ENCODE results near the gene SLC35E3.
"Not testable (repeated sequence)": the region's sequence is repeated elsewhere in the genome, so short reads cannot be mapped to it uniquely, and the experiment has no call there.

SLC35E3 gene

GRCh38 chr12:68802911-68803651, 57.1 kb downstream of the SLC35E3 start:
- WGBS = 97% methylated on average over 15 of the region's 19 CpGs
- H3K9me3 ChIP-seq (ENCODE audit: control insufficient read depth, low read length) = not testable (repeated sequence)

GRCh38 chr12:68803948-68804656, 58.1 kb downstream of the SLC35E3 start:
- H3K27me3 ChIP-seq (ENCODE audit: control insufficient read depth in 1 of 2, insufficient read depth in 1 of 2, low read length in 2 of 2) = no peaks in the 10 kb centered on the region
- H2BK120ac ChIP-seq (ENCODE audit: low read depth, low read length) = no peak overlapping the region
- H3K23ac ChIP-seq (ENCODE audit: low read length in 2 of 2) = no peak overlapping the region
- no peak overlapping the region for H2AFZ ChIP-seq (ENCODE audit: low read depth, low read length)
- H2BK12ac ChIP-seq (ENCODE audit: low read length in 2 of 2) = no peak overlapping the region
- no peak overlapping the region for H3K27ac ChIP-seq (ENCODE audit: low read length, poor library complexity, severe bottlenecking)
- H3K4me3 ChIP-seq (ENCODE audit: insufficient read depth in 1 of 2, low read depth in 1 of 2, low read length in 2 of 2) = no peak overlapping the region
- H3K9me3 ChIP-seq (ENCODE audit: control insufficient read depth, low read length) = no peaks in the 10 kb centered on the region
- no peak overlapping the region for H4K8ac ChIP-seq (ENCODE audit: low read length)
- H2AK5ac ChIP-seq (ENCODE audit: low read length, severe bottlenecking) = no peak overlapping the region
- no peak overlapping the region for H4K91ac ChIP-seq (ENCODE audit: low read length)
- peaks cover 0 to 2% of the 10 kb centered on the region in 2 experiments for H3K36me3 ChIP-seq (ENCODE audit: control insufficient read depth in 1 of 2, insufficient read depth in 2 of 2, low read depth in 1 of 2, low read length in 2 of 2)
- H3K14ac ChIP-seq (ENCODE audit: low read length in 2 of 2) = no peak overlapping the region
- H3K4me1 ChIP-seq (ENCODE audit: control insufficient read depth, insufficient read depth, low read depth, low read length) = peaks cover 4% of the 10 kb centered on the region
- 90% methylated on average over 5 of the region's 5 CpGs for WGBS
- DNase-seq = no peak
- no peak overlapping the region for H3K4ac ChIP-seq (ENCODE audit: low read depth in 1 of 2, low read length in 2 of 2)
- no peaks in the 10 kb centered on the region for H3K79me1 ChIP-seq (replicated peaks; ENCODE audit: low read length, poor library complexity, severe bottlenecking)
- no peak overlapping the region for H2BK15ac ChIP-seq (ENCODE audit: low read depth, poor library complexity, severe bottlenecking)
- no peak overlapping the region for H2BK5ac ChIP-seq (ENCODE audit: low read depth, low read length, poor library complexity, severe bottlenecking)
- no peak overlapping the region for H3K4me2 ChIP-seq (ENCODE audit: low read length, poor library complexity, severe bottlenecking)
- H3K9ac ChIP-seq (ENCODE audit: low read length) = no peak overlapping the region
- no peak overlapping the region for H3K18ac ChIP-seq (ENCODE audit: low read depth in 1 of 2, low read length in 2 of 2)

More at GRCh38 chr12:68802911-68803651, 57.1 kb downstream of the SLC35E3 start:
- H3K27ac ChIP-seq (ENCODE audit: low read length, poor library complexity, severe bottlenecking); H4K91ac ChIP-seq (ENCODE audit: low read length); H3K9ac ChIP-seq (ENCODE audit: low read length); H3K18ac ChIP-seq (ENCODE audit: low read depth in 1 of 2, low read length in 2 of 2); H3K23ac ChIP-seq (ENCODE audit: low read length in 2 of 2); H3K79me1 ChIP-seq (replicated peaks; ENCODE audit: low read length, poor library complexity, severe bottlenecking); H2BK5ac ChIP-seq (ENCODE audit: low read depth, low read length, poor library complexity, severe bottlenecking); H2AK5ac ChIP-seq (ENCODE audit: low read length, severe bottlenecking); H3K4me1 ChIP-seq (ENCODE audit: control insufficient read depth, insufficient read depth, low read depth, low read length); H2BK120ac ChIP-seq (ENCODE audit: low read depth, low read length); H3K36me3 ChIP-seq (ENCODE audit: control insufficient read depth in 1 of 2, insufficient read depth in 2 of 2, low read depth in 1 of 2, low read length in 2 of 2); DNase-seq; H4K8ac ChIP-seq (ENCODE audit: low read length); H2BK15ac ChIP-seq (ENCODE audit: low read depth, poor library complexity, severe bottlenecking); H2AFZ ChIP-seq (ENCODE audit: low read depth, low read length); H3K4me3 ChIP-seq (ENCODE audit: insufficient read depth in 1 of 2, low read depth in 1 of 2, low read length in 2 of 2); H3K4me2 ChIP-seq (ENCODE audit: low read length, poor library complexity, severe bottlenecking); H3K27me3 ChIP-seq (ENCODE audit: control insufficient read depth in 1 of 2, insufficient read depth in 1 of 2, low read length in 2 of 2); H3K4ac ChIP-seq (ENCODE audit: low read depth in 1 of 2, low read length in 2 of 2); H2BK12ac ChIP-seq (ENCODE audit: low read length in 2 of 2); H3K14ac ChIP-seq (ENCODE audit: low read length in 2 of 2): not testable (repeated sequence)

GRCh38 chr12:68804657-68805591, 58.9 kb downstream of the SLC35E3 start:
- Histone ChIP-seq H3K18ac (ENCODE audit: low read depth in 1 of 2, low read length in 2 of 2) (no peak overlapping the region), H4K8ac (ENCODE audit: low read length) (no peak overlapping the region), H2BK15ac (ENCODE audit: low read depth, poor library complexity, severe bottlenecking) (peak overlapping the region; percentile 44), H3K4me3 (ENCODE audit: insufficient read depth in 1 of 2, low read depth in 1 of 2, low read length in 2 of 2) (no peak overlapping the region), H3K27ac (ENCODE audit: low read length, poor library complexity, severe bottlenecking) (no peak overlapping the region), H3K36me3 (ENCODE audit: control insufficient read depth in 1 of 2, insufficient read depth in 2 of 2, low read depth in 1 of 2, low read length in 2 of 2) (peaks cover 1 to 10% of the 10 kb centered on the region in 2 experiments), H2BK5ac (ENCODE audit: low read depth, low read length, poor library complexity, severe bottlenecking) (no peak overlapping the region), H2BK120ac (ENCODE audit: low read depth, low read length) (no peak overlapping the region), H3K79me1 (replicated peaks; ENCODE audit: low read length, poor library complexity, severe bottlenecking) (no peaks in the 10 kb centered on the region), H3K9ac (ENCODE audit: low read length) (no peak overlapping the region), H3K4ac (ENCODE audit: low read depth in 1 of 2, low read length in 2 of 2) (no peak overlapping the region), H2AFZ (ENCODE audit: low read depth, low read length) (no peak overlapping the region), H3K14ac (ENCODE audit: low read length in 2 of 2) (no peak overlapping the region), H4K91ac (ENCODE audit: low read length) (peak overlapping the region; percentile 34), H3K9me3 (ENCODE audit: control insufficient read depth, low read length) (peaks cover 4% of the 10 kb centered on the region), H3K4me2 (ENCODE audit: low read length, poor library complexity, severe bottlenecking) (no peak overlapping the region), H2BK12ac (ENCODE audit: low read length in 2 of 2) (no peak overlapping the region), H3K27me3 (ENCODE audit: control insufficient read depth in 1 of 2, insufficient read depth in 1 of 2, low read length in 2 of 2) (no peaks in the 10 kb centered on the region), H3K4me1 (ENCODE audit: control insufficient read depth, insufficient read depth, low read depth, low read length) (peaks cover 4% of the 10 kb centered on the region), H2AK5ac (ENCODE audit: low read length, severe bottlenecking) (no peak overlapping the region), H3K23ac (ENCODE audit: low read length in 2 of 2) (no peak overlapping the region)
- WGBS = 90% methylated on average over 31 of the region's 32 CpGs
- no peak for DNase-seq

All from mesenchymal stem cell (in vitro differentiated cells and primary cell).